Prostate gland (tissue), 2 donors: ENCODE data around the gene MBP. TPM values are rescaled to one million over a fixed set of nuclear protein-coding genes. Genes with fewer than 3 reads are reported as not detected.
"Not testable (repeated sequence)": the region's sequence is repeated elsewhere in the genome, so short reads cannot be mapped to it uniquely, and the experiment has no call there.

Experiments
- DNase-seq: peaks from one replicate; pipeline ENCODE4 v3.0.0-alpha.2; 2019; ENCODE audit warnings: low spot score
- H3K27ac ChIP-seq, 2 donors: fragments of 200-600 bp; sonication (generic); 2 replicates each; pipeline ENCODE4 v1.5.1; 2017 to 2019
- H3K27me3 ChIP-seq: fragments of 200-600 bp; sonication (generic); replicated peaks from 2 replicates; pipeline ENCODE4 v1.5.1; 2019; ENCODE audit not compliant: insufficient read depth
- H3K36me3 ChIP-seq, 2 donors: fragments of 200-600 bp; sonication (generic); 1 replicate in 1 of 2; 2 replicates in 1 of 2; pipeline versions ENCODE4 v1.5.1 to v1.8.1; 2017 to 2019
- H3K4me1 ChIP-seq: fragments of 200-600 bp; sonication (generic); replicated peaks from 2 replicates; pipeline ENCODE4 v1.5.1; 2019
- H3K4me3 ChIP-seq, 2 donors: fragments of 200-600 bp; sonication (generic); 2 replicates each; pipeline ENCODE4 v1.5.1; 2017 to 2019
- H3K9me3 ChIP-seq: fragments of 200-600 bp; sonication (generic); 2 replicates; pipeline ENCODE4 v1.5.1; 2017
- CTCF ChIP-seq, 4 experiments: fragments of 200-600 bp in 2 of 4; fragments of 450-650 bp in 2 of 4; sonication (generic) in 2 of 4; IDR thresholded peaks; 1 replicate in 3 of 4; 2 replicates in 1 of 4; pipeline ENCODE4 v1.5.1; 2016 to 2019; ENCODE audit warnings: antibody characterized with exemption in 4 of 4, mild to moderate bottlenecking in 2 of 4, moderate library complexity in 2 of 4
- POLR2A ChIP-seq: fragments of 450-650 bp; IDR thresholded peaks from one replicate; pipeline ENCODE4 v1.6.1; 2016; ENCODE audit warnings: antibody characterized with exemption, mild to moderate bottlenecking
- POLR2AphosphoS5 ChIP-seq: sonication (generic); formaldehyde crosslinking; IDR thresholded peaks from one replicate; pipeline ENCODE4 v1.6.1; 2017; ENCODE audit warnings: antibody characterized with exemption
- WGBS: methylation state at CpG from one replicate; pipeline ENCODE4 v1.1.5; 2018; 5-methylcytosine and 5-hydroxymethylcytosine counted together
- intact Hi-C: fragments of 100-400 bp; cut with DNase I; formaldehyde crosslinking; loops from one replicate; pipeline ENCODE4 v1.14.2; 2022
- total RNA-seq, 2 donors: library from RNA; depleted of rRNA; stranded (reverse); fragments of >200 nt; gene quantifications; one replicate each; pipeline ENCODE4 v1.1.0, GENCODE V29; 2016

The MBP gene
- total RNA-seq, 2 donors from 2014 or later = 19.8 to 43.5 TPM

- Histone ChIP-seq H3K4me1 (no peaks in the 10 kb centered on the region), H3K4me3 (no peak overlapping the region), H3K27me3 (no peaks in the 10 kb centered on the region), H3K36me3 (no peaks in the 10 kb centered on the region), H3K9me3 (no peaks in the 10 kb centered on the region), H3K27ac (no peak overlapping the region)
- WGBS = 86% methylated on average over 19 of the region's 19 CpGs
- TF ChIP-seq POLR2AphosphoS5 (no peak), POLR2A (no peak), CTCF (IDR thresholded peaks at IDR 0.05) (no peak)
- no peak for DNase-seq
- intact Hi-C loops = no loop called here
These were observed 109.3 kb downstream of the MBP start for GRCh38 chr18:77023102-77023782.

GRCh38 chr18:77022556-77022955, 110.0 kb downstream of the MBP start:
- 87% methylated on average over 5 of the region's 5 CpGs for WGBS
- no peak overlapping the region for H3K4me3 ChIP-seq
- TF ChIP-seq POLR2A = no peak
- H3K9me3 ChIP-seq = no peaks in the 10 kb centered on the region
- H3K27ac ChIP-seq = no peak overlapping the region
- no peaks in the 10 kb centered on the region for H3K27me3 ChIP-seq
- DNase-seq = no peak
- H3K4me1 ChIP-seq = no peaks in the 10 kb centered on the region
- intact Hi-C loops = no loop called here
- no peaks in the 10 kb centered on the region for H3K36me3 ChIP-seq

- H3K9me3 ChIP-seq = no peaks in the 10 kb centered on the region
- no peak for DNase-seq
- H3K27me3 ChIP-seq = no peaks in the 10 kb centered on the region
- no peak overlapping the region for H3K4me3 ChIP-seq
- intact Hi-C loops = no loop called here
- H3K4me1 ChIP-seq = no peaks in the 10 kb centered on the region
- TF ChIP-seq CTCF (IDR thresholded peaks at IDR 0.05) (no peak), POLR2A (no peak), POLR2AphosphoS5 (no peak)
- H3K36me3 ChIP-seq = no peaks in the 10 kb centered on the region
- 91% methylated on average over 12 of the region's 12 CpGs for WGBS
- H3K27ac ChIP-seq = no peak overlapping the region
These were observed 110.5 kb downstream of the MBP start for GRCh38 chr18:77022116-77022515.

- H3K4me3 ChIP-seq, H3K4me1 ChIP-seq, H3K27me3 ChIP-seq, intact Hi-C loops, DNase-seq, H3K9me3 ChIP-seq, H3K27ac ChIP-seq, H3K36me3 ChIP-seq: not testable (repeated sequence)
- WGBS = 99% methylated on average over 14 of the region's 14 CpGs
These were observed 111.1 kb downstream of the MBP start for GRCh38 chr18:77021478-77021877.

- H3K27ac ChIP-seq = no peak overlapping the region
- 89% methylated on average over 9 of the region's 9 CpGs for WGBS
- H3K9me3 ChIP-seq = no peaks in the 10 kb centered on the region
- H3K4me1 ChIP-seq = no peaks in the 10 kb centered on the region
- DNase-seq = no peak
- TF ChIP-seq POLR2A = no peak
- TF ChIP-seq POLR2AphosphoS5 = no peak
- TF ChIP-seq CTCF (IDR thresholded peaks at IDR 0.05) = no peak
- intact Hi-C loops = no loop called here
- no peak overlapping the region for H3K4me3 ChIP-seq
- H3K27me3 ChIP-seq = no peaks in the 10 kb centered on the region
- H3K36me3 ChIP-seq = no peaks in the 10 kb centered on the region
These were observed 111.5 kb downstream of the MBP start for GRCh38 chr18:77021075-77021474.

- WGBS = 92% methylated on average over 11 of the region's 11 CpGs
- TF ChIP-seq CTCF (IDR thresholded peaks at IDR 0.05) (no peak), POLR2A (no peak), POLR2AphosphoS5 (no peak)
These were observed 112.0 kb downstream of the MBP start for GRCh38 chr18:77020561-77020960.

More at GRCh38 chr18:77020561-77020960, 112.0 kb downstream of the MBP start:
- Histone ChIP-seq H3K27me3 (no peaks in the 10 kb centered on the region), H3K27ac (no peak overlapping the region), H3K4me1 (no peaks in the 10 kb centered on the region), H3K4me3 (no peak overlapping the region), H3K9me3 (no peaks in the 10 kb centered on the region), H3K36me3 (no peaks in the 10 kb centered on the region)
- intact Hi-C loops = no loop called here
- no peak for DNase-seq
